CD4-positive, alpha-beta T cell treated with Interferon gamma for 1 hour (primary cell): ENCODE results near the gene MLN.
"Not testable (repeated sequence)": the region's sequence is repeated elsewhere in the genome, so short reads cannot be mapped to it uniquely, and the experiment has no call there.

Experiments used
- DNase-seq: peaks from one replicate; pipeline ENCODE4 v3.0.0-alpha.2; 2020

Gene MLN

GRCh38 chr6:33834401-33835392 is 30.9 kb upstream of the MLN start:
- no peak for DNase-seq

- no peak for DNase-seq
Measured at GRCh38 chr6:33833599-33833998, 29.8 kb upstream of the MLN start.

GRCh38 chr6:33832831-33833230 is 29.0 kb upstream of the MLN start:
- not testable (repeated sequence) for DNase-seq

- not testable (repeated sequence) for DNase-seq
Measured at GRCh38 chr6:33831725-33832124, 27.9 kb upstream of the MLN start.

- DNase-seq = no peak
Measured at GRCh38 chr6:33830635-33831240, 26.9 kb upstream of the MLN start.

GRCh38 chr6:33828764-33829731 is 25.2 kb upstream of the MLN start:
- DNase-seq = no peak

- DNase-seq = no peak
Measured at GRCh38 chr6:33828452-33828763, 24.6 kb upstream of the MLN start.

GRCh38 chr6:33827546-33828451 is 24.0 kb upstream of the MLN start:
- DNase-seq = no peak

GRCh38 chr6:33826537-33826936 is 22.7 kb upstream of the MLN start:
- no peak for DNase-seq

GRCh38 chr6:33824461-33825154 is 20.8 kb upstream of the MLN start:
- DNase-seq = no peak

GRCh38 chr6:33823806-33824205 is 20.0 kb upstream of the MLN start:
- no peak for DNase-seq

- DNase-seq = no peak
Measured at GRCh38 chr6:33822575-33823395, 19.0 kb upstream of the MLN start.

- DNase-seq = no peak
Measured at GRCh38 chr6:33820784-33821520, 17.1 kb upstream of the MLN start.

GRCh38 chr6:33820243-33820642 is 16.4 kb upstream of the MLN start:
- DNase-seq = no peak

GRCh38 chr6:33819021-33819420 is 15.2 kb upstream of the MLN start:
- no peak for DNase-seq

- DNase-seq = no peak
Measured at GRCh38 chr6:33818293-33818692, 14.5 kb upstream of the MLN start.

- no peak for DNase-seq
Measured at GRCh38 chr6:33817489-33817888, 13.7 kb upstream of the MLN start.

GRCh38 chr6:33816911-33817310 is 13.1 kb upstream of the MLN start:
- no peak for DNase-seq

GRCh38 chr6:33815854-33816253 is 12.1 kb upstream of the MLN start:
- peak; percentile 7 for DNase-seq
